Stomach (tissue), 9 donors: ENCODE measurements around the gene SOCS7. TPM values are rescaled to one million over a fixed set of nuclear protein-coding genes. Genes with fewer than 3 reads are reported as not detected.

Experiments
- DNase-seq, 2 donors: peaks; one replicate each; pipeline versions ENCODE4 v3.0.0 to v3.0.0-alpha.2; 2013 to 2019
- H3K27ac ChIP-seq, 5 donors: fragments of 200-600 bp in 4 of 5; sonication (generic) in 4 of 5; one replicate each; pipeline ENCODE4 v1.5.1; 2013 to 2019; ENCODE audit warnings: mild to moderate bottlenecking in 1 of 5, moderate library complexity in 1 of 5
- H3K27me3 ChIP-seq, 3 donors: fragments of 200-600 bp; sonication (generic); one replicate each; pipeline ENCODE4 v1.5.1; 2017 to 2019; ENCODE audit warnings: mixed run types in 1 of 3
- H3K36me3 ChIP-seq, 4 donors: fragments of 200-600 bp; sonication (generic); 1 replicate in 3 of 4; 2 replicates in 1 of 4; pipeline ENCODE4 v1.5.1; 2016 to 2019
- H3K4me1 ChIP-seq, 4 donors: fragments of 200-600 bp; sonication (generic); one replicate each; pipeline ENCODE4 v1.5.1; 2016 to 2019
- H3K4me3 ChIP-seq, 4 donors: fragments of 200-600 bp; sonication (generic) in 3 of 4; one replicate each; pipeline ENCODE4 v1.5.1; 2016 to 2019; ENCODE audit warnings: mild to moderate bottlenecking in 1 of 4
- H3K9me3 ChIP-seq, 4 donors: fragments of 200-600 bp; sonication (generic); one replicate each; pipeline ENCODE4 v1.5.1; 2016 to 2019
- CTCF ChIP-seq, 7 experiments: fragments of 450-650 bp in 4 of 7; fragments of 200-600 bp in 3 of 7; sonication (generic) in 3 of 7; IDR thresholded peaks; one replicate each; pipeline ENCODE4 v1.5.1; 2016 to 2019; ENCODE audit warnings: antibody characterized with exemption in 7 of 7, control low read depth in 2 of 7, mild to moderate bottlenecking in 1 of 7
- EP300 ChIP-seq: sonication (generic); formaldehyde crosslinking; IDR thresholded peaks from one replicate; pipeline ENCODE4 v1.6.1; 2017; ENCODE audit warnings: antibody characterized with exemption
- POLR2A ChIP-seq, 4 donors: fragments of 450-650 bp; IDR thresholded peaks; one replicate each; pipeline ENCODE4 v1.6.1; 2016; ENCODE audit warnings: antibody characterized with exemption in 4 of 4, control low read depth in 2 of 4, mild to moderate bottlenecking in 1 of 4, moderate library complexity in 1 of 4
- POLR2AphosphoS5 ChIP-seq, 3 donors: sonication (generic); formaldehyde crosslinking; IDR thresholded peaks; one replicate each; pipeline ENCODE4 v1.6.1; 2016; ENCODE audit warnings: antibody characterized with exemption in 3 of 3
- WGBS, 5 donors: extraction: QIAGEN DNeasy Blood & Tissue Kit in 3 of 5; methylation state at CpG; one replicate each; pipeline versions ENCODE4 v1.1.5 to v1.1.7; 2013 to 2018; 5-methylcytosine and 5-hydroxymethylcytosine counted together
- intact Hi-C: fragments of 100-400 bp; cut with DNase I; formaldehyde crosslinking; loops from one replicate; pipeline ENCODE4 v1.15.1; 2023; ENCODE audit warnings: low total_unique reads
- polyA plus RNA-seq, 3 donors: library from polyadenylated mRNA; stranded (reverse); fragments of 200-250 nt; gene quantifications; one replicate each; pipeline ENCODE4 v1.2.3, GENCODE V29; 2013
- total RNA-seq, 5 donors: library from RNA; depleted of rRNA; stranded (reverse); fragments of >200 nt; gene quantifications; one replicate each; pipeline versions ENCODE4 v1.1.0 to v1.2.3, GENCODE V29; 2014 to 2016
- donor health status: healthy with polysubstance abuse.
- donor health status: Bipolar disorder and iron deficiency.
- donor health status: healthy.

The SOCS7 gene
- total and polyA plus RNA-seq, 8 donors = 2.5 to 52.4 (median 11.3) TPM

- Histone ChIP-seq H3K4me3 (no peak overlapping the region), H3K9me3 (no peaks in the 10 kb centered on the region), H3K4me1 (no peaks in the 10 kb centered on the region), H3K27me3 (no peaks in the 10 kb centered on the region), H3K27ac (no peak overlapping the region), H3K36me3 (peaks cover 39 to 69% (median 64%) of the 10 kb centered on the region in 4 donors)
- intact Hi-C loops = no loop called here
- no peak for DNase-seq
- TF ChIP-seq CTCF (IDR thresholded peaks at IDR 0.05) (no peak), POLR2AphosphoS5 (IDR thresholded peaks at IDR 0.05) (no peak), POLR2A (IDR thresholded peaks at IDR 0.05) (no peak), EP300 (no peak)
- 95 to 99% (median 96%) methylated on average over 4 of the region's 4 CpGs for WGBS, 5 donors
Observed at GRCh38 chr17:38395090-38395489, 43.4 kb downstream of the SOCS7 start.

GRCh38 chr17:38397227-38397626, 45.6 kb downstream of the SOCS7 start:
- Histone ChIP-seq H3K4me1 (no peaks in the 10 kb centered on the region), H3K36me3 (peaks cover 60 to 91% (median 85%) of the 10 kb centered on the region in 4 donors), H3K4me3 (no peak overlapping the region), H3K9me3 (no peaks in the 10 kb centered on the region), H3K27me3 (no peaks in the 10 kb centered on the region), H3K27ac (no peak overlapping the region)
- no peak for TF ChIP-seq CTCF (IDR thresholded peaks at IDR 0.05)
- TF ChIP-seq EP300 = no peak
- TF ChIP-seq POLR2AphosphoS5 (IDR thresholded peaks at IDR 0.05) = no peak
- no peak for TF ChIP-seq POLR2A (IDR thresholded peaks at IDR 0.05)
- 76 to 97% (median 93%) methylated on average over 2 of the region's 2 CpGs for WGBS, 5 donors
- intact Hi-C loops = no loop called here
- no peak for DNase-seq

- peaks cover 58 to 86% (median 79%) of the 10 kb centered on the region in 4 donors for H3K36me3 ChIP-seq
- no peaks in the 10 kb centered on the region for H3K9me3 ChIP-seq
- WGBS, 5 donors = 89 to 93% (median 90%) methylated on average over 6 of the region's 6 CpGs
- H3K4me1 ChIP-seq = no peaks in the 10 kb centered on the region
- DNase-seq = no peak
- no peak for TF ChIP-seq CTCF (IDR thresholded peaks at IDR 0.05)
- no peak for TF ChIP-seq EP300
- TF ChIP-seq POLR2AphosphoS5 (IDR thresholded peaks at IDR 0.05) = no peak
- TF ChIP-seq POLR2A (IDR thresholded peaks at IDR 0.05) = no peak
- no peak overlapping the region for H3K27ac ChIP-seq
- H3K27me3 ChIP-seq = no peaks in the 10 kb centered on the region
- H3K4me3 ChIP-seq = no peak overlapping the region
- intact Hi-C loops = no loop called here
Observed at GRCh38 chr17:38400286-38400685, 48.6 kb downstream of the SOCS7 start.

- Histone ChIP-seq H3K27ac (no peak overlapping the region), H3K27me3 (no peaks in the 10 kb centered on the region), H3K4me1 (no peaks in the 10 kb centered on the region), H3K36me3 (peaks cover 46 to 74% (median 67%) of the 10 kb centered on the region in 4 donors), H3K9me3 (no peaks in the 10 kb centered on the region), H3K4me3 (no peak overlapping the region)
- WGBS, 5 donors = 75 to 84% (median 80%) methylated on average over 4 of the region's 4 CpGs
- TF ChIP-seq CTCF (IDR thresholded peaks at IDR 0.05) = no peak
- TF ChIP-seq POLR2A (IDR thresholded peaks at IDR 0.05) = no peak
- TF ChIP-seq POLR2AphosphoS5 (IDR thresholded peaks at IDR 0.05) = no peak
- TF ChIP-seq EP300 = no peak
- DNase-seq = no peak
- intact Hi-C loops = no loop called here
Observed at GRCh38 chr17:38401459-38401858, 49.8 kb downstream of the SOCS7 start.
